Measurements from ENCODE around the gene CSDE1.

GRCh38 chr1:114702737-114703136, 55.0 kb downstream of the CSDE1 start:
- TF ChIP-seq CTCF (IDR thresholded peaks at IDR 0.05; ENCODE audit: extremely low read depth in 1 of 2, insufficient read depth in 1 of 2, low read depth in 1 of 2, low read length in 2 of 2) (no peak), POLR2AphosphoS5 (IDR thresholded peaks at IDR 0.05; ENCODE audit: insufficient read depth, low read depth, low read length) (no peak), POLR2A (IDR thresholded peaks at IDR 0.05; ENCODE audit: low read depth, low read length) (no peak), EZH2 (IDR thresholded peaks at IDR 0.05; ENCODE audit: borderline replicate concordance, low read depth, low read length, severe bottlenecking) (no peak), JUN (IDR thresholded peaks at IDR 0.05; ENCODE audit: borderline replicate concordance, insufficient read depth, insufficient read length, low read depth) (no peak)

Data from endothelial cell of umbilical vein (primary cell).